ENCODE results near the gene UQCRQ.

DNA sequence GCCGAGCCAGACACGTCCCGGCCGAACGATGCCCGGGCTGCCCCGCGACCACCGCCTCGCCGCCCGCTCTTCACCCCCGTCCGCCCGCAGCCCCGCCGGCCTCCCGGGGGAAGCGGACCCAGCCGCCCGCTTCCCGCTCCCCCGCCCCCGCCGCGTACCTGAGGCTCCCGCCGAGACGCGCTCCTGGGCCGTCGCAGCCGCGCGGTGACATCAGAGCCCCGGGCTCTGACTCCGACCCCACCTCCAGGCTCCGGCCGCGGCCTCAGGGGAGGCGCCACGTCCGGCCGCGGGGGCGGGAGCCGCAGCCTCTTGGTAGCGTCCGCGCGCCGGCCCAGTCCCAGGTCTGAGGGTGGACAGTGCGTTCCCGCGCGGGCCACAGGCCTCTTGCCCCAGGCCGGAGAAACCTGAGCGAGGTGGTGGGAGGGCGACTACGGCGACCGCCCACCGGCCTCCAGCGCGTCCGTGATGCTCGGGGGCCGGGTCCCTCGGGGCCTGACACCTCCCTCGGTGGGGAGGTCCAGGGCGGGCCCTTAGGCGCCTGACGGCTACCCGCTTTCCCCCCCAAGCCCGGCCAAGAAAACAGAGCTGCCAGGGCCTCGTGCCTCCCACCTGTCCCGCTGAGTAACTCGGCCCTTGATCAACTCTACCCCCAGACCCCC, 35.9 kb upstream of the UQCRQ start, which contains the start of gene SHROOM1:
- TF ChIP-seq, protein P1, sequence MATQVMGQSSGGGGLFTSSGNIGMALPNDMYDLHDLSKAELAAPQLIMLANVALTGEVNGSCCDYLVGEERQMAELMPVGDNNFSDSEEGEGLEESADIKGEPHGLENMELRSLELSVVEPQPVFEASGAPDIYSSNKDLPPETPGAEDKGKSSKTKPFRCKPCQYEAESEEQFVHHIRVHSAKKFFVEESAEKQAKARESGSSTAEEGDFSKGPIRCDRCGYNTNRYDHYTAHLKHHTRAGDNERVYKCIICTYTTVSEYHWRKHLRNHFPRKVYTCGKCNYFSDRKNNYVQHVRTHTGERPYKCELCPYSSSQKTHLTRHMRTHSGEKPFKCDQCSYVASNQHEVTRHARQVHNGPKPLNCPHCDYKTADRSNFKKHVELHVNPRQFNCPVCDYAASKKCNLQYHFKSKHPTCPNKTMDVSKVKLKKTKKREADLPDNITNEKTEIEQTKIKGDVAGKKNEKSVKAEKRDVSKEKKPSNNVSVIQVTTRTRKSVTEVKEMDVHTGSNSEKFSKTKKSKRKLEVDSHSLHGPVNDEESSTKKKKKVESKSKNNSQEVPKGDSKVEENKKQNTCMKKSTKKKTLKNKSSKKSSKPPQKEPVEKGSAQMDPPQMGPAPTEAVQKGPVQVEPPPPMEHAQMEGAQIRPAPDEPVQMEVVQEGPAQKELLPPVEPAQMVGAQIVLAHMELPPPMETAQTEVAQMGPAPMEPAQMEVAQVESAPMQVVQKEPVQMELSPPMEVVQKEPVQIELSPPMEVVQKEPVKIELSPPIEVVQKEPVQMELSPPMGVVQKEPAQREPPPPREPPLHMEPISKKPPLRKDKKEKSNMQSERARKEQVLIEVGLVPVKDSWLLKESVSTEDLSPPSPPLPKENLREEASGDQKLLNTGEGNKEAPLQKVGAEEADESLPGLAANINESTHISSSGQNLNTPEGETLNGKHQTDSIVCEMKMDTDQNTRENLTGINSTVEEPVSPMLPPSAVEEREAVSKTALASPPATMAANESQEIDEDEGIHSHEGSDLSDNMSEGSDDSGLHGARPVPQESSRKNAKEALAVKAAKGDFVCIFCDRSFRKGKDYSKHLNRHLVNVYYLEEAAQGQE (IDR thresholded peaks at IDR 0.05; ENCODE audit: unreplicated experiment) = no peak
- no peak for TF ChIP-seq NANOG (IDR thresholded peaks at IDR 0.05; ENCODE audit: borderline replicate concordance)
- TF ChIP-seq, protein P2, sequence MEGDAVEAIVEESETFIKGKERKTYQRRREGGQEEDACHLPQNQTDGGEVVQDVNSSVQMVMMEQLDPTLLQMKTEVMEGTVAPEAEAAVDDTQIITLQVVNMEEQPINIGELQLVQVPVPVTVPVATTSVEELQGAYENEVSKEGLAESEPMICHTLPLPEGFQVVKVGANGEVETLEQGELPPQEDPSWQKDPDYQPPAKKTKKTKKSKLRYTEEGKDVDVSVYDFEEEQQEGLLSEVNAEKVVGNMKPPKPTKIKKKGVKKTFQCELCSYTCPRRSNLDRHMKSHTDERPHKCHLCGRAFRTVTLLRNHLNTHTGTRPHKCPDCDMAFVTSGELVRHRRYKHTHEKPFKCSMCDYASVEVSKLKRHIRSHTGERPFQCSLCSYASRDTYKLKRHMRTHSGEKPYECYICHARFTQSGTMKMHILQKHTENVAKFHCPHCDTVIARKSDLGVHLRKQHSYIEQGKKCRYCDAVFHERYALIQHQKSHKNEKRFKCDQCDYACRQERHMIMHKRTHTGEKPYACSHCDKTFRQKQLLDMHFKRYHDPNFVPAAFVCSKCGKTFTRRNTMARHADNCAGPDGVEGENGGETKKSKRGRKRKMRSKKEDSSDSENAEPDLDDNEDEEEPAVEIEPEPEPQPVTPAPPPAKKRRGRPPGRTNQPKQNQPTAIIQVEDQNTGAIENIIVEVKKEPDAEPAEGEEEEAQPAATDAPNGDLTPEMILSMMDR (conservative IDR thresholded peaks at IDR 0.05; ENCODE audit: low read depth in 2 of 2) = no peak
- peak; percentile 25; the same call in 1 of the 2 replicates for TF ChIP-seq CREB1 (CRISPR knock-in tag; IDR thresholded peaks at IDR 0.05; ENCODE audit: low read depth)
- no peak for TF ChIP-seq EZH2 (IDR thresholded peaks at IDR 0.05; ENCODE audit: low read depth, unreplicated experiment)
- TF ChIP-seq STAT1 (IDR thresholded peaks at IDR 0.05; ENCODE audit: unreplicated experiment) = no peak
- TF ChIP-seq POLR2AphosphoS5 (IDR thresholded peaks at IDR 0.05; ENCODE audit: low read depth) = peak; percentile 63; the same call in 1 of the 2 replicates
- TF ChIP-seq, protein P3, sequence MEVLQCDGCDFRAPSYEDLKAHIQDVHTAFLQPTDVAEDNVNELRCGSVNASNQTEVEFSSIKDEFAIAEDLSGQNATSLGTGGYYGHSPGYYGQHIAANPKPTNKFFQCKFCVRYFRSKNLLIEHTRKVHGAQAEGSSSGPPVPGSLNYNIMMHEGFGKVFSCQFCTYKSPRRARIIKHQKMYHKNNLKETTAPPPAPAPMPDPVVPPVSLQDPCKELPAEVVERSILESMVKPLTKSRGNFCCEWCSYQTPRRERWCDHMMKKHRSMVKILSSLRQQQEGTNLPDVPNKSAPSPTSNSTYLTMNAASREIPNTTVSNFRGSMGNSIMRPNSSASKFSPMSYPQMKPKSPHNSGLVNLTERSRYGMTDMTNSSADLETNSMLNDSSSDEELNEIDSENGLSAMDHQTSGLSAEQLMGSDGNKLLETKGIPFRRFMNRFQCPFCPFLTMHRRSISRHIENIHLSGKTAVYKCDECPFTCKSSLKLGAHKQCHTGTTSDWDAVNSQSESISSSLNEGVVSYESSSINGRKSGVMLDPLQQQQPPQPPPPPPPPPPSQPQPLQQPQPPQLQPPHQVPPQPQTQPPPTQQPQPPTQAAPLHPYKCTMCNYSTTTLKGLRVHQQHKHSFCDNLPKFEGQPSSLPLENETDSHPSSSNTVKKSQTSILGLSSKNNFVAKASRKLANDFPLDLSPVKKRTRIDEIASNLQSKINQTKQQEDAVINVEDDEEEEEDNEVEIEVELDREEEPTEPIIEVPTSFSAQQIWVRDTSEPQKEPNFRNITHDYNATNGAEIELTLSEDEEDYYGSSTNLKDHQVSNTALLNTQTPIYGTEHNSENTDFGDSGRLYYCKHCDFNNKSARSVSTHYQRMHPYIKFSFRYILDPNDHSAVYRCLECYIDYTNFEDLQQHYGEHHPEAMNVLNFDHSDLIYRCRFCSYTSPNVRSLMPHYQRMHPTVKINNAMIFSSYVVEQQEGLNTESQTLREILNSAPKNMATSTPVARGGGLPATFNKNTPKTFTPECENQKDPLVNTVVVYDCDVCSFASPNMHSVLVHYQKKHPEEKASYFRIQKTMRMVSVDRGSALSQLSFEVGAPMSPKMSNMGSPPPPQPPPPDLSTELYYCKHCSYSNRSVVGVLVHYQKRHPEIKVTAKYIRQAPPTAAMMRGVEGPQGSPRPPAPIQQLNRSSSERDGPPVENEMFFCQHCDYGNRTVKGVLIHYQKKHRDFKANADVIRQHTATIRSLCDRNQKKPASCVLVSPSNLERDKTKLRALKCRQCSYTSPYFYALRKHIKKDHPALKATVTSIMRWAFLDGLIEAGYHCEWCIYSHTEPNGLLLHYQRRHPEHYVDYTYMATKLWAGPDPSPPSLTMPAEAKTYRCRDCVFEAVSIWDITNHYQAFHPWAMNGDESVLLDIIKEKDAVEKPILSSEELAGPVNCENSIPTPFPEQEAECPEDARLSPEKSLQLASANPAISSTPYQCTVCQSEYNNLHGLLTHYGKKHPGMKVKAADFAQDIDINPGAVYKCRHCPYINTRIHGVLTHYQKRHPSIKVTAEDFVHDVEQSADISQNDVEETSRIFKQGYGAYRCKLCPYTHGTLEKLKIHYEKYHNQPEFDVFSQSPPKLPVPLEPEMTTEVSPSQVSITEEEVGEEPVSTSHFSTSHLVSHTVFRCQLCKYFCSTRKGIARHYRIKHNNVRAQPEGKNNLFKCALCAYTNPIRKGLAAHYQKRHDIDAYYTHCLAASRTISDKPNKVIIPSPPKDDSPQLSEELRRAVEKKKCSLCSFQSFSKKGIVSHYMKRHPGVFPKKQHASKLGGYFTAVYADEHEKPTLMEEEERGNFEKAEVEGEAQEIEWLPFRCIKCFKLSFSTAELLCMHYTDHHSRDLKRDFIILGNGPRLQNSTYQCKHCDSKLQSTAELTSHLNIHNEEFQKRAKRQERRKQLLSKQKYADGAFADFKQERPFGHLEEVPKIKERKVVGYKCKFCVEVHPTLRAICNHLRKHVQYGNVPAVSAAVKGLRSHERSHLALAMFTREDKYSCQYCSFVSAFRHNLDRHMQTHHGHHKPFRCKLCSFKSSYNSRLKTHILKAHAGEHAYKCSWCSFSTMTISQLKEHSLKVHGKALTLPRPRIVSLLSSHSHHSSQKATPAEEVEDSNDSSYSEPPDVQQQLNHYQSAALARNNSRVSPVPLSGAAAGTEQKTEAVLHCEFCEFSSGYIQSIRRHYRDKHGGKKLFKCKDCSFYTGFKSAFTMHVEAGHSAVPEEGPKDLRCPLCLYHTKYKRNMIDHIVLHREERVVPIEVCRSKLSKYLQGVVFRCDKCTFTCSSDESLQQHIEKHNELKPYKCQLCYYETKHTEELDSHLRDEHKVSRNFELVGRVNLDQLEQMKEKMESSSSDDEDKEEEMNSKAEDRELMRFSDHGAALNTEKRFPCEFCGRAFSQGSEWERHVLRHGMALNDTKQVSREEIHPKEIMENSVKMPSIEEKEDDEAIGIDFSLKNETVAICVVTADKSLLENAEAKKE (CRISPR knock-in tag; IDR thresholded peaks at IDR 0.05) = no peak
- no peak for TF ChIP-seq JUNB (IDR thresholded peaks at IDR 0.05; ENCODE audit: unreplicated experiment)
- TF ChIP-seq, protein P4, sequence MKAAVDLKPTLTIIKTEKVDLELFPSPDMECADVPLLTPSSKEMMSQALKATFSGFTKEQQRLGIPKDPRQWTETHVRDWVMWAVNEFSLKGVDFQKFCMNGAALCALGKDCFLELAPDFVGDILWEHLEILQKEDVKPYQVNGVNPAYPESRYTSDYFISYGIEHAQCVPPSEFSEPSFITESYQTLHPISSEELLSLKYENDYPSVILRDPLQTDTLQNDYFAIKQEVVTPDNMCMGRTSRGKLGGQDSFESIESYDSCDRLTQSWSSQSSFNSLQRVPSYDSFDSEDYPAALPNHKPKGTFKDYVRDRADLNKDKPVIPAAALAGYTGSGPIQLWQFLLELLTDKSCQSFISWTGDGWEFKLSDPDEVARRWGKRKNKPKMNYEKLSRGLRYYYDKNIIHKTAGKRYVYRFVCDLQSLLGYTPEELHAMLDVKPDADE (IDR thresholded peaks at IDR 0.05) = no peak

Measured in GM23338 (cell line).